GM12878 (cell line): Measurements from ENCODE around the gene GABRB3. TPM values are rescaled to one million over a fixed set of nuclear protein-coding genes. Genes with fewer than 3 reads are reported as not detected.

Source experiments
- ATAC-seq: fragments of 200-7000 bp; cut with Tn5 transposase; 3 replicates; pipeline ENCODE4 v1.9.1; 2020; ENCODE audit warnings: mild to moderate bottlenecking, moderate library complexity
- BruUV-seq: library from RNA; stranded (reverse); fragments of 400-500 nt; replicated peaks from 2 replicates; lab custom pipeline; 2021; lab: Mats Ljungman, UMichigan
- CTCF ChIA-PET: fragments of 300-600 bp; sonication (Branson Sonifier 250); formaldehyde crosslinking; extraction: SDS; loops from one replicate; lab custom pipeline; 2021; ENCODE audit warnings: inconsistent platforms; lab: Yijun Ruan, JAX
- POLR2A ChIA-PET: fragments of 350-600 bp; formaldehyde crosslinking; extraction: SDS; loops from one replicate; lab custom pipeline; 2021; ENCODE audit warnings: inconsistent platforms; lab: Charles Lee
- RAD21 ChIA-PET: fragments of 300-600 bp; sonication (Branson Sonifier 250); formaldehyde crosslinking; loops from one replicate; lab custom pipeline; 2023; ENCODE audit warnings: antibody characterized with exemption; ENCODE audit not compliant: unreplicated experiment; lab: Charles Lee
- SMC1A ChIA-PET: fragments of 300-600 bp; sonication (Branson Sonifier 250); formaldehyde crosslinking; loops from one replicate; lab custom pipeline; 2023; ENCODE audit not compliant: unreplicated experiment, uncharacterized antibody; lab: Charles Lee
- DNase-seq: peaks from one replicate; pipeline ENCODE4 v3.0.0-alpha.2; 2011; ENCODE audit warnings: low read depth, low spot score
- FAIRE-seq: peaks from 3 replicates; lab custom pipeline; 2011; peaks lifted over from hg19 to GRCh38; lab: Jason Lieb, UNC
- H2AFZ ChIP-seq: 2 replicates; pipeline ENCODE4 v1.6.0; 2011; ENCODE audit warnings: low read depth, low read length, control low read depth; ENCODE audit not compliant: control insufficient read depth
- H3K27ac ChIP-seq: 2 replicates; pipeline ENCODE4 v1.5.1; 2011; ENCODE audit warnings: control low read depth; ENCODE audit not compliant: control insufficient read depth, insufficient read depth
- H3K27me3 ChIP-seq, 2 experiments: replicated peaks in 1 of 2; 2 replicates each; pipeline versions ENCODE4 v1.6.0 to v1.6.1; 2011; ENCODE audit warnings: low read length in 1 of 2; ENCODE audit not compliant: control insufficient read depth in 2 of 2, insufficient read depth in 2 of 2
- H3K36me3 ChIP-seq, 2 experiments: 2 replicates each; pipeline ENCODE4 v1.5.1; 2011; ENCODE audit warnings: low read length in 1 of 2; ENCODE audit not compliant: control insufficient read depth in 2 of 2, insufficient read depth in 2 of 2
- H3K4me1 ChIP-seq: 2 replicates; pipeline ENCODE4 v1.6.1; 2011; ENCODE audit warnings: mild to moderate bottlenecking, low read length, moderate library complexity, mixed read lengths; ENCODE audit not compliant: control insufficient read depth, insufficient read depth
- H3K4me2 ChIP-seq: 2 replicates; pipeline ENCODE4 v1.6.0; 2011; ENCODE audit warnings: control low read depth; ENCODE audit not compliant: control insufficient read depth, insufficient read depth
- H3K4me3 ChIP-seq: fragments of 200-600 bp; sonication (generic); 2 replicates; pipeline ENCODE4 v1.5.1; 2016
- H3K79me2 ChIP-seq: 2 replicates; pipeline ENCODE4 v1.6.0; 2011; ENCODE audit warnings: low read length; ENCODE audit not compliant: control insufficient read depth, insufficient read depth
- H3K9ac ChIP-seq: 2 replicates; pipeline ENCODE4 v1.8.0; 2011; ENCODE audit warnings: low read length, control low read depth, mixed read lengths; ENCODE audit not compliant: control insufficient read depth, insufficient read depth
- H3K9me3 ChIP-seq: replicated peaks from 3 replicates; pipeline ENCODE4 v1.5.1; 2011; ENCODE audit warnings: mild to moderate bottlenecking, low read length; ENCODE audit not compliant: control insufficient read depth, insufficient read depth
- H4K20me1 ChIP-seq: 2 replicates; pipeline ENCODE4 v1.6.0; 2011; ENCODE audit not compliant: control insufficient read depth, insufficient read depth
- BCL11A ChIP-seq: IDR thresholded peaks from 2 replicates; pipeline ENCODE4 v1.6.1; 2011; ENCODE audit warnings: low read depth, low read length
- CHD4 ChIP-seq: fragments of 200-600 bp; sonication (generic); IDR thresholded peaks from 2 replicates; pipeline ENCODE4 v1.6.1; 2016; ENCODE audit warnings: mild to moderate bottlenecking
- IRF3 ChIP-seq: fragments of 450-650 bp; IDR thresholded peaks from 2 replicates; pipeline ENCODE4 v1.6.1; 2014; ENCODE audit warnings: mild to moderate bottlenecking
- MXI1 ChIP-seq: fragments of 150-350 bp; IDR thresholded peaks from 2 replicates; pipeline ENCODE4 v1.6.1; 2011; ENCODE audit warnings: low read depth, mild to moderate bottlenecking, inconsistent platforms, low read length, improper control_type of control experiment
- NFYB ChIP-seq: IDR thresholded peaks from 2 replicates; pipeline ENCODE4 v1.6.1; 2011; ENCODE audit warnings: low read depth, mild to moderate bottlenecking, low read length, improper control_type of control experiment, moderate library complexity; ENCODE audit not compliant: insufficient read depth
- PAX5 ChIP-seq: IDR thresholded peaks from 2 replicates; pipeline ENCODE4 v1.6.1; 2011; ENCODE audit warnings: low read depth, low read length, borderline replicate concordance
- PBX3 ChIP-seq: IDR thresholded peaks from 2 replicates; pipeline ENCODE4 v1.6.1; 2011; ENCODE audit warnings: mild to moderate bottlenecking, low read depth, low read length, moderate library complexity; ENCODE audit not compliant: insufficient replicate concordance
- RBBP5 ChIP-seq: fragments of 200-600 bp; sonication (generic); conservative IDR thresholded peaks from 2 replicates; pipeline ENCODE4 v1.6.1; 2016
- SP1 ChIP-seq: IDR thresholded peaks from one replicate; pipeline ENCODE4 v1.6.1; 2011; ENCODE audit warnings: low read depth, low read length
- ZBTB40 ChIP-seq: fragments of 450-650 bp; IDR thresholded peaks from 2 replicates; pipeline ENCODE4 v1.6.1; 2016; ENCODE audit warnings: mild to moderate bottlenecking, moderate library complexity, borderline replicate concordance
- WGBS: methylation state at CpG from one replicate; pipeline ENCODE4 v1.1.6; 2016; ENCODE audit warnings: low lambda C conversion rate; ENCODE audit not compliant: insufficient replicate concordance, insufficient coverage; ENCODE audit errors: missing lambda C conversion rate; 5-methylcytosine and 5-hydroxymethylcytosine counted together
- in situ Hi-C: fragments of 300-500 bp; cut with MboI; formaldehyde crosslinking; loops from 9 replicates; pipeline ENCODE4 v1.14.3; 2018; ENCODE audit warnings: mixed read lengths
- intact Hi-C: fragments of 100-400 bp; cut with micrococcal nuclease; formaldehyde crosslinking; loops from one replicate; pipeline ENCODE4 v1.14.2; 2022; ENCODE audit not compliant: unreplicated experiment
- polyA plus RNA-seq, 11 experiments: library from polyadenylated mRNA; depleted of rRNA in 4 of 11; unstranded in 6 of 11; stranded (reverse) in 5 of 11; fragments of >200 nt; fragmentation: Nextera tagmentation in 4 of 11; fragmentation: Illumina TruSeq in 1 of 11; extraction: Ambion mirVana in 4 of 11; extraction: Trizol in 1 of 11; gene quantifications; 1 replicate in 1 of 11; 2 replicates in 10 of 11; pipeline versions ENCODE4 v1.2.1 to v1.2.3, GENCODE V29; 2011 to 2016; ENCODE audit warnings: inconsistent platforms in 2 of 11, missing spikeins in 2 of 11, low read depth in 1 of 11
- total RNA-seq, 4 experiments: library from RNA; depleted of rRNA in 3 of 4; stranded (reverse); fragments of >200 nt in 3 of 4; fragmentation: Illumina TruSeq in 1 of 4; extraction: Trizol in 1 of 4; gene quantifications; 2 replicates each; pipeline versions ENCODE4 v1.2.1 to v1.2.3, GENCODE V29; 2013 to 2021

The GABRB3 gene
- total and polyA plus RNA-seq, 10 of the 15 experiments (the other 5 are each of a cell fraction or from before 2014, with no cell fraction given): 0.05 to 0.08 (median 0.05) TPM; not detected in 7

GRCh38 chr15:26621816-26622215, 151.1 kb downstream of the GABRB3 start (continued):
- TF ChIP-seq IRF3 (no peak), BCL11A (no peak)

GRCh38 chr15:26620528-26621458, 152.1 kb downstream of the GABRB3 start:
- in situ Hi-C loops (no loop called here), intact Hi-C loops (no loop called here)
- ChIA-PET SMC1A (no interaction called here), POLR2A (interaction anchor here (0.6 kb wide), 1 partner anchor 369 kb away, joined by 3 read pairs; no protein-coding TSS in a partner anchor), RAD21 (no interaction called here), CTCF (no interaction called here)
- FAIRE-seq (no peak), DNase-seq (no peak), ATAC-seq (no peak)
- Histone ChIP-seq H3K4me2 (no peak overlapping the region), H3K9ac (no peak overlapping the region), H3K27ac (no peak overlapping the region), H4K20me1 (no peaks in the 10 kb centered on the region), H3K79me2 (no peaks in the 10 kb centered on the region), H3K27me3 (no peaks in the 10 kb centered on the region), H3K4me3 (no peak overlapping the region), H3K36me3 (no peaks in the 10 kb centered on the region), H3K9me3 (no peaks in the 10 kb centered on the region; the same call in 2 of the 3 replicates), H2AFZ (no peak overlapping the region), H3K4me1 (no peaks in the 10 kb centered on the region)
- 34% methylated on average over 10 of the region's 10 CpGs for WGBS
- no TSS peak for BruUV-seq
- TF ChIP-seq RBBP5 (no peak), CHD4 (no peak), PAX5 (no peak), ZBTB40 (no peak), MXI1 (no peak), IRF3 (no peak), SP1 (no peak), NFYB (no peak), PBX3 (no peak)
